NK-92 (cell line): ENCODE results near the gene LOX.

Source experiments
- DNase-seq: peaks from one replicate; lab custom pipeline; 2025; ENCODE audit not compliant: unreplicated experiment; lab: John Stamatoyannopoulos, UW

The LOX gene

GRCh38 chr5:122054266-122054665, 23.8 kb downstream of the LOX start:
- DNase-seq = no peak

GRCh38 chr5:122053181-122054109, 24.6 kb downstream of the LOX start:
- DNase-seq = no peak

- no peak for DNase-seq
Measured at GRCh38 chr5:122051569-122051968, 26.5 kb downstream of the LOX start.

GRCh38 chr5:122050959-122051358, 27.1 kb downstream of the LOX start:
- DNase-seq = no peak

- no peak for DNase-seq
Measured at GRCh38 chr5:122040636-122041302, 37.3 kb downstream of the LOX start.

GRCh38 chr5:122036326-122036725, 41.7 kb downstream of the LOX start:
- no peak for DNase-seq

DNA sequence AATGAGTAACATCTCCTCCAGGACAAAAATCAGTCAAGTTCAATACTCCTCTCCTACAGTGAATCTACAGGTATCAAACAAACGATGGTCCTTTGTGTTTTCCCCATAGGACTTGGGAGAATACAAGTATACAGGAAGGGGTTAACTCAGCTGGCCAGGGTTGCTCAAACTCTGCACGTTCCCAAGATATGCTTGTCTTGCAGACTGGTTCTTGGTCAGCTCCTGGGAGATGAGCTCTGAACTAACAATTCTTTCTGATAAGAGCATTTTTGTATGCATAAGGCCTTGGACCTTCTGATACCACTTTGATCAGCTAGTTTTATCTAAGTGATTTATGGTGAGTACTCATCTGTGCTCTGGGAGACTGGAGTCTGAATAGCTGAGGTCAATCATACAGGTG, 42.1 kb downstream of the LOX start:
- no peak for DNase-seq

- no peak for DNase-seq
Measured at GRCh38 chr5:122031836-122032235, 46.2 kb downstream of the LOX start.

GRCh38 chr5:122030251-122030650, 47.8 kb downstream of the LOX start:
- DNase-seq = no peak

DNA sequence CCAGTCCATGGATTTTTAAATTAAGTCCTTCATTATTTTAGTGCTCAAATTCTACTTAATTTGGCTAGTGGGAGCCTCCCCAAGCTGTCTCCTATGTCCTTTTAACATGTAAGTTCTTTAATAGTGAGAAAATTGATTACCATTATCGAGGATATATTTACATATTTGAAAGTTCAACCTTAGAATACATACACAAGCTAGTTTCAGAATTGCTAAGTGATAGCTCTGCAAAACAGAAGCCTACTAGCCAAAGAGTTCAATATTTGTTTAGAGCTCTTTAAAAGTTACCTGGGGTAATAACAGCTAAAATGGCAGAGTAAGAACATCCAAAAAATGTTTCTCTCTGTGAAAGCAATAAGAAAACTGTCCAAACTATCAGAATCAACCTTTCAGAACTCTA, 48.2 kb downstream of the LOX start:
- no peak for DNase-seq

GRCh38 chr5:122022966-122023365, 55.1 kb downstream of the LOX start:
- no peak for DNase-seq

GRCh38 chr5:122019919-122020590, 58.0 kb downstream of the LOX start:
- no peak for DNase-seq

DNA sequence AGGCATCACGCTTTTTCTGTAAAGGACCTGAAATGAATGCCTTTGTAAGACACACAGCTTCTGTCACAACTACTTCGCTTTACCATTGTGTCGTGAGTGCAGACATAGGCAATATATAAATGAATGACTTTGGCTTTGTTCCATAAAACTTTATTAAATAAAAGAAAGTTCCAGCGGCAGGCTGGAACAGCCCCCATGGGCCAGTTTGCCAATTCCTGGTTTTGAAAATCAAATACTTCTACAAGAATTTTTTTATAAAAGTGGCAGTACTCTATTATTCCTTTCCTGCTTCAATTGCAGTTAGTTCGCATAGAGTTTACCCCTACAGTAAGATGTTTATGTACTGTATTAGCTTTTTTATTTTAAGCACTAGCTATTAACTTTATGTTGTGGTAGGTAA, 62.6 kb downstream of the LOX start:
- no peak for DNase-seq

DNA sequence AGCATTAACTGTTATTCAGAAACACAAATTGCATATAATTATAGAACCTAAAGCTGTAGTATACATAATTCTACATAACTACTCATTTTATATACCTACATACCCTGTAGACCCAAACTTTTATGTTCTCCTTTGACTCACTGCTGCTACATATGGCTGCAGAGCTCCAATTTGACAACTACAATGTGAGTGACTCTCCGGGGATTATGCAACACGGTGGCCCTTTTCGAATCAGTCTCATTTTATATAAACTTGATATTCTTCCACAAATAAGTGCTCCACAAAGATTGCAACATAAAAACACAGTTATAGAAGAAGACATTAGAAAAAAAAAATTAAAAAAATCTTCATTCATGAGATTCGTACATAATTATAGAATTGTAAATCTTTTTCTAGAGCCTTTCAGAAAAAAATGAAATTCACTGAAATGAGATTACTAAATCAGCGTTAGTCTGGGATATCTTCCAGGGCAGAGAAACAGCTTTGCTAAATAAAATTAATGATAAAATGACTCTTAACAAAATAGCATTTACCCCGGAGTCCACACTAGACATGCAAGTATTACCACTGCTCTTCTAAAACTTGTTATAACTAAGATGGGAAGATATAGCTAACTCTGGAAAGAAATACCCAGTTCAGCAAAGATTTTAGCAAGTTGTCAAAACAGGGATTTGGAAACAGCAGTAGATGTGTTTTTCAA, 63.7 kb downstream of the LOX start:
- no peak for DNase-seq
